Breast epithelium (tissue), 3 donors: ENCODE results near the gene JPH4.

Source experiments
- CTCF ChIP-seq, 3 donors: fragments of 450-650 bp; IDR thresholded peaks; one replicate each; pipeline ENCODE4 v1.5.1; 2016 to 2017; ENCODE audit warnings: antibody characterized with exemption in 3 of 3, mild to moderate bottlenecking in 3 of 3, moderate library complexity in 3 of 3
- POLR2A ChIP-seq: fragments of 450-650 bp; IDR thresholded peaks from one replicate; pipeline ENCODE4 v1.6.1; 2016; ENCODE audit warnings: antibody characterized with exemption, mild to moderate bottlenecking, moderate library complexity

GRCh38 chr14:23566112-23566777 lies 12.3 kb downstream of the JPH4 start:
- TF ChIP-seq CTCF (IDR thresholded peaks at IDR 0.05) = no peak
- no peak for TF ChIP-seq POLR2A
